HCT116 (cell line): ENCODE results near the gene DMWD. TPM values are rescaled to one million over a fixed set of nuclear protein-coding genes. Genes with fewer than 3 reads are reported as not detected.

ENCODE experiments used
- ATAC-seq: fragments of 200-7000 bp; cut with Tn5 transposase; 2 replicates; pipeline ENCODE4 v1.9.1; 2020; ENCODE audit warnings: mild to moderate bottlenecking, moderate library complexity
- BruUV-seq: library from RNA; stranded (reverse); fragments of 400-500 nt; replicated peaks from 2 replicates; lab custom pipeline; 2021; lab: Mats Ljungman, UMichigan
- CTCF ChIA-PET: fragments of 300-600 bp; sonication (Branson Sonifier 250); formaldehyde crosslinking; loops from one replicate; lab custom pipeline; 2021; ENCODE audit warnings: antibody characterized with exemption; lab: Charles Lee
- POLR2A ChIA-PET: fragments of 300-600, 350-600 bp; sonication (Branson Sonifier 250); formaldehyde crosslinking; loops from one replicate; lab custom pipeline; 2021; ENCODE audit warnings: antibody characterized with exemption; lab: Charles Lee
- RAD21 ChIA-PET, 2 experiments: fragments of 300-600 bp; sonication (Branson Sonifier 250); formaldehyde crosslinking; loops; one replicate each; lab custom pipeline; 2023; ENCODE audit warnings: low total read pairs in 2 of 2; ENCODE audit not compliant: uncharacterized antibody in 2 of 2, unreplicated experiment in 2 of 2, low non-redundant PET in 1 of 2; lab: Charles Lee
- DNase-seq: peaks from one replicate; pipeline ENCODE4 v3.0.0-alpha.2; 2010; ENCODE audit warnings: low read depth, low spot score
- H2AFZ ChIP-seq: fragments of 200-600 bp; shearing (Covaris generic), sonication (generic); 2 replicates; pipeline ENCODE4 v1.6.1; 2017; ENCODE audit warnings: low read depth, mixed run types, mixed read lengths, antibody characterized with exemption, low read length; ENCODE audit not compliant: poor library complexity, severe bottlenecking
- H3K27ac ChIP-seq: 2 replicates; pipeline ENCODE4 v1.5.1; 2012; ENCODE audit warnings: low read depth, low read length
- H3K27me3 ChIP-seq: fragments of 200-600 bp; sonication (generic); 2 replicates; pipeline ENCODE4 v1.6.1; 2016; ENCODE audit warnings: mixed run types, low read length, mixed read lengths; ENCODE audit not compliant: insufficient read depth
- H3K36me3 ChIP-seq, 2 experiments: fragments of 200-500 bp in 1 of 2; fragments of 200-600 bp in 1 of 2; sonication (Bioruptor generic) in 1 of 2; sonication (generic) in 1 of 2; 2 replicates each; pipeline versions ENCODE4 v1.5.1 to v1.6.1; 2014 to 2016; ENCODE audit warnings: low read length in 2 of 2, inconsistent platforms in 1 of 2, mixed read lengths in 1 of 2, mixed run types in 1 of 2; ENCODE audit not compliant: insufficient read depth in 2 of 2, control insufficient read depth in 1 of 2
- H3K4me1 ChIP-seq, 2 experiments: fragments of 200-600 bp in 1 of 2; sonication (generic) in 1 of 2; 2 replicates each; pipeline versions ENCODE4 v1.5.1 to v1.6.1; 2012 to 2017; ENCODE audit warnings: low read length in 2 of 2, inconsistent platforms in 1 of 2, mild to moderate bottlenecking in 1 of 2, mixed read lengths in 1 of 2, mixed run types in 1 of 2, moderate library complexity in 1 of 2; ENCODE audit not compliant: insufficient read depth in 2 of 2, control insufficient read depth in 1 of 2
- H3K4me2 ChIP-seq: fragments of 200-600 bp; sonication (generic); 2 replicates; pipeline ENCODE4 v1.6.1; 2017; ENCODE audit warnings: mixed run types, low read length, mixed read lengths
- H3K4me3 ChIP-seq, 2 experiments: fragments of 200-600 bp in 1 of 2; sonication (generic) in 1 of 2; replicated peaks in 1 of 2; 2 replicates each; pipeline ENCODE4 v1.5.1; 2011 to 2016; ENCODE audit warnings: low read length in 2 of 2, control low read depth in 1 of 2, low read depth in 1 of 2, mild to moderate bottlenecking in 1 of 2, mixed read lengths in 1 of 2, mixed run types in 1 of 2
- H3K79me2 ChIP-seq: fragments of 200-600 bp; sonication (generic); 2 replicates; pipeline ENCODE4 v1.6.1; 2017; ENCODE audit warnings: mild to moderate bottlenecking, mixed run types, low read length, moderate library complexity, mixed read lengths; ENCODE audit not compliant: insufficient read depth
- H3K9ac ChIP-seq: fragments of 200-600 bp; sonication (generic); 2 replicates; pipeline ENCODE4 v1.6.1; 2016; ENCODE audit warnings: low read length, mixed read lengths
- H3K9me2 ChIP-seq: fragments of 200-600 bp; sonication (generic), shearing (Covaris generic); 2 replicates; pipeline ENCODE4 v1.6.1; 2017; ENCODE audit warnings: mixed run types, mild to moderate bottlenecking, moderate library complexity; ENCODE audit not compliant: insufficient read depth
- H3K9me3 ChIP-seq, 2 experiments: fragments of 200-500 bp in 1 of 2; fragments of 200-600 bp in 1 of 2; sonication (Bioruptor generic) in 1 of 2; sonication (generic) in 1 of 2; 2 replicates each; pipeline ENCODE4 v1.6.1; 2014 to 2017; ENCODE audit warnings: low read length in 2 of 2, mixed read lengths in 2 of 2, inconsistent platforms in 1 of 2, low read depth in 1 of 2, mild to moderate bottlenecking in 1 of 2, mixed run types in 1 of 2, moderate library complexity in 1 of 2; ENCODE audit not compliant: control insufficient read depth in 1 of 2, insufficient read depth in 1 of 2
- H4K20me1 ChIP-seq: fragments of 200-600 bp; sonication (generic), shearing (Covaris generic); 2 replicates; pipeline ENCODE4 v1.6.1; 2017; ENCODE audit warnings: mixed run types, mild to moderate bottlenecking, moderate library complexity; ENCODE audit not compliant: insufficient read depth
- CBX3 ChIP-seq: IDR thresholded peaks from 2 replicates; pipeline ENCODE4 v1.6.1; 2012; ENCODE audit warnings: low read depth
- CEBPB ChIP-seq: IDR thresholded peaks from 2 replicates; pipeline ENCODE4 v1.6.1; 2012; ENCODE audit warnings: low read depth
- CTCF ChIP-seq, 3 experiments: fragments of 200-600 bp in 1 of 3; sonication (generic) in 1 of 3; IDR thresholded peaks in 2 of 3; conservative IDR thresholded peaks in 1 of 3; 2 replicates each; pipeline ENCODE4 v1.5.1; 2012 to 2017; ENCODE audit warnings: low read depth in 2 of 3, low read length in 2 of 3, antibody characterized with exemption in 1 of 3, borderline replicate concordance in 1 of 3, control low read depth in 1 of 3, mild to moderate bottlenecking in 1 of 3, mixed read lengths in 1 of 3, mixed run types in 1 of 3, moderate library complexity in 1 of 3; ENCODE audit not compliant: insufficient read depth in 1 of 3
- EGR1 ChIP-seq: IDR thresholded peaks from 2 replicates; pipeline ENCODE4 v1.6.1; 2012; ENCODE audit warnings: low read depth
- ELF1 ChIP-seq: IDR thresholded peaks from 2 replicates; pipeline ENCODE4 v1.6.1; 2012; ENCODE audit warnings: low read depth, borderline replicate concordance
- EZH2 ChIP-seq: fragments of 200-600 bp; sonication (generic); IDR thresholded peaks from 2 replicates; pipeline ENCODE4 v1.6.1; 2017; ENCODE audit warnings: antibody characterized with exemption, mixed run types
- FOSL1 ChIP-seq: IDR thresholded peaks from 2 replicates; pipeline ENCODE4 v1.6.1; 2012; ENCODE audit warnings: low read depth
- JUND ChIP-seq: IDR thresholded peaks from 2 replicates; pipeline ENCODE4 v1.6.1; 2012
- MAX ChIP-seq: IDR thresholded peaks from 2 replicates; pipeline ENCODE4 v1.6.1; 2012
- POLR2AphosphoS5 ChIP-seq: IDR thresholded peaks from 2 replicates; pipeline ENCODE4 v1.6.1; 2011; ENCODE audit warnings: mild to moderate bottlenecking, low read depth, low read length, moderate library complexity
- SP1 ChIP-seq: IDR thresholded peaks from 2 replicates; pipeline ENCODE4 v1.6.1; 2012; ENCODE audit warnings: low read depth
- TCF7L2 ChIP-seq: IDR thresholded peaks from 2 replicates; pipeline ENCODE4 v1.7.0; 2011; ENCODE audit warnings: borderline replicate concordance, inconsistent platforms; ENCODE audit not compliant: insufficient read depth, insufficient read length; ENCODE audit errors: extremely low read depth
- ZFX ChIP-seq: fragments of 450-650 bp; IDR thresholded peaks from 2 replicates; pipeline ENCODE4 v1.6.1; 2017
- ZNF274 ChIP-seq: fragments of 200-500 bp; sonication (Bioruptor generic); IDR thresholded peaks from 2 replicates; pipeline ENCODE4 v1.6.1; 2014; ENCODE audit warnings: mild to moderate bottlenecking, low read depth, low read length, inconsistent platforms
- intact Hi-C: fragments of 100-400 bp; cut with micrococcal nuclease; formaldehyde crosslinking; loops from 2 replicates; pipeline ENCODE4 v1.10.0; 2022
- total RNA-seq: library from RNA; stranded (reverse); gene quantifications from one replicate; pipeline ENCODE4 v1.2.1, GENCODE V29; 2021; ENCODE audit not compliant: unreplicated experiment

DMWD gene
- total RNA-seq, 1 experiment from 2014 or later, result 56.8 TPM

- H3K9ac ChIP-seq, result no peak overlapping the region
- H3K9me2 ChIP-seq, result no peaks in the 10 kb centered on the region
- ChIA-PET RAD21 (no interaction called here), POLR2A (interaction anchor here (0.7 kb wide), 1 partner anchor 47 kb away, joined by 3 read pairs; no protein-coding TSS in a partner anchor), CTCF (interaction anchor here (4.2 kb wide), 1 partner anchor 11 kb away, joined by 21 read pairs; no protein-coding TSS in a partner anchor)
- H3K79me2 ChIP-seq, result no peaks in the 10 kb centered on the region
- no peaks in the 10 kb centered on the region for H3K9me3 ChIP-seq
- H3K27ac ChIP-seq, result no peak overlapping the region
- ATAC-seq, result no peak
- TF ChIP-seq POLR2AphosphoS5 (no peak), JUND (no peak), TCF7L2 (no peak), ELF1 (no peak), SP1 (no peak), ZNF274 (no peak), CBX3 (no peak), EZH2 (no peak), EGR1 (no peak), MAX (no peak), FOSL1 (no peak), ZFX (no peak), CTCF (IDR thresholded peaks at IDR 0.05 in 2 of 3, conservative IDR thresholded peaks at IDR 0.05 in 1 of 3; ENCODE audit: borderline replicate concordance in 1 of 3, insufficient read depth in 1 of 3, low read depth in 2 of 3, low read length in 2 of 3) (no peak), CEBPB (no peak)
- H3K27me3 ChIP-seq, result no peaks in the 10 kb centered on the region
- intact Hi-C loops, result no loop called here
- DNase-seq, result no peak
- no peak overlapping the region for H3K4me2 ChIP-seq
- H3K4me3 ChIP-seq, result no peak overlapping the region
- BruUV-seq, result no TSS peak
- peaks cover 4 to 16% of the 10 kb centered on the region in 2 experiments; a peak in 3 of 4 replicates for H3K4me1 ChIP-seq
- no peaks in the 10 kb centered on the region for H4K20me1 ChIP-seq
- no peaks in the 10 kb centered on the region for H3K36me3 ChIP-seq
- no peak overlapping the region for H2AFZ ChIP-seq
Observed at GRCh38 chr19:45805719-45806118, 13.1 kb upstream of the DMWD start.
